PC-9 (cell line): Measurements from ENCODE around the gene GTF2F2.

Experiments
- EZH2 ChIP-seq: fragments of 200-600 bp; sonication (generic); IDR thresholded peaks from 2 replicates; pipeline ENCODE4 v1.8.0; 2017; ENCODE audit warnings: antibody characterized with exemption, low read depth
- TF ChIP-seq, protein P1 (sequence below): fragments of 200-600 bp; sonication (generic); conservative IDR thresholded peaks from 2 replicates; pipeline ENCODE4 v1.6.1; 2017; ENCODE audit warnings: mixed run types, antibody characterized with exemption, mild to moderate bottlenecking, moderate library complexity

DNA sequence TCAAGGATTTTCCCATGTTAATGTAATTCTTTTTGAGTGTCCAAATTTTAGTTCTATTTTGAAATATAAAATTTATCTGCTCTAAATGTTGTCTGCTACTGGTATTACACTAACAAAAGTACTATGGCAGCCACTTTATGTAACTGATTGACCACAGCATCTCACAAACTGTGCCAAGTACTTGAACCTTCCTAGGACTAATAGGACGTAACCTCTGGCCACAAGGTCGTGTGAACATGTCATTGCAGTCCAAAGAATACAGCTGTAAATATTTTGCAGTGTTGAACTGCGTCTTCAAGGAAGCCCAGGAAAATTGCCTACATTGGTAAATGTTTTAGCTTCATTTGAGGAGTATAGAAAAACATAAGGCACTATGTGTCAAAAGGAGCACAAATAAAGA, 78.6 kb downstream of the GTF2F2 start:
- TF ChIP-seq, protein P1, sequence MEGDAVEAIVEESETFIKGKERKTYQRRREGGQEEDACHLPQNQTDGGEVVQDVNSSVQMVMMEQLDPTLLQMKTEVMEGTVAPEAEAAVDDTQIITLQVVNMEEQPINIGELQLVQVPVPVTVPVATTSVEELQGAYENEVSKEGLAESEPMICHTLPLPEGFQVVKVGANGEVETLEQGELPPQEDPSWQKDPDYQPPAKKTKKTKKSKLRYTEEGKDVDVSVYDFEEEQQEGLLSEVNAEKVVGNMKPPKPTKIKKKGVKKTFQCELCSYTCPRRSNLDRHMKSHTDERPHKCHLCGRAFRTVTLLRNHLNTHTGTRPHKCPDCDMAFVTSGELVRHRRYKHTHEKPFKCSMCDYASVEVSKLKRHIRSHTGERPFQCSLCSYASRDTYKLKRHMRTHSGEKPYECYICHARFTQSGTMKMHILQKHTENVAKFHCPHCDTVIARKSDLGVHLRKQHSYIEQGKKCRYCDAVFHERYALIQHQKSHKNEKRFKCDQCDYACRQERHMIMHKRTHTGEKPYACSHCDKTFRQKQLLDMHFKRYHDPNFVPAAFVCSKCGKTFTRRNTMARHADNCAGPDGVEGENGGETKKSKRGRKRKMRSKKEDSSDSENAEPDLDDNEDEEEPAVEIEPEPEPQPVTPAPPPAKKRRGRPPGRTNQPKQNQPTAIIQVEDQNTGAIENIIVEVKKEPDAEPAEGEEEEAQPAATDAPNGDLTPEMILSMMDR: no peak
- TF ChIP-seq EZH2: no peak
